CD8-positive, alpha-beta memory T cell (primary cell): ENCODE measurements around the gene ADRA2B. TPM values are rescaled to one million over a fixed set of nuclear protein-coding genes. Genes with fewer than 3 reads are reported as not detected.

Experiments used
- CTCF ChIA-PET: fragments of 350-600 bp; sonication (Branson Sonifier 250); formaldehyde crosslinking; loops from one replicate; lab custom pipeline; 2021; ENCODE audit warnings: antibody characterized with exemption; lab: Charles Lee
- POLR2A ChIA-PET: fragments of 350-600 bp; sonication (Branson Sonifier 250); formaldehyde crosslinking; loops from one replicate; lab custom pipeline; 2021; ENCODE audit warnings: antibody characterized with exemption; lab: Charles Lee
- DNase-seq, 5 donors: peaks; one replicate each; pipeline versions ENCODE4 v3.0.0 to v3.0.0-alpha.2; 2020 to 2022; ENCODE audit warnings: mixed read lengths in 1 of 5
- H3K27ac ChIP-seq: one replicate; pipeline ENCODE4 v1.7.0; 2013; ENCODE audit warnings: low read depth, mild to moderate bottlenecking, low read length, moderate library complexity
- H3K27me3 ChIP-seq: 2 replicates; pipeline ENCODE4 v1.7.0; 2013; ENCODE audit warnings: low read length, mild to moderate bottlenecking; ENCODE audit not compliant: insufficient read depth, poor library complexity, severe bottlenecking
- H3K36me3 ChIP-seq: 2 replicates; pipeline ENCODE4 v1.7.0; 2013; ENCODE audit warnings: mild to moderate bottlenecking, low read length, moderate library complexity; ENCODE audit not compliant: insufficient read depth
- H3K4me1 ChIP-seq: 2 replicates; pipeline ENCODE4 v1.7.0; 2013; ENCODE audit warnings: mild to moderate bottlenecking, low read length, moderate library complexity; ENCODE audit not compliant: insufficient read depth
- H3K4me3 ChIP-seq: 2 replicates; pipeline ENCODE4 v1.7.0; 2013; ENCODE audit warnings: mild to moderate bottlenecking, low read length
- H3K9me3 ChIP-seq: 2 replicates; pipeline ENCODE4 v1.7.0; 2013; ENCODE audit warnings: mild to moderate bottlenecking, low read length
- H3K27ac Mint-ChIP-seq, 8 donors: one replicate each; pipeline ENCODE4 v1.8.0; 2020 to 2021; ENCODE audit warnings: mixed read lengths in 8 of 8, mild to moderate bottlenecking in 6 of 8, inconsistent platforms in 3 of 8, moderate library complexity in 3 of 8
- H3K27me3 Mint-ChIP-seq, 2 donors: one replicate each; pipeline ENCODE4 v1.8.0; 2020 to 2021; ENCODE audit warnings: mixed read lengths in 2 of 2, mild to moderate bottlenecking in 1 of 2, moderate library complexity in 1 of 2
- H3K36me3 Mint-ChIP-seq, 3 donors: one replicate each; pipeline ENCODE4 v1.8.0; 2020 to 2021; ENCODE audit warnings: mixed read lengths in 3 of 3, inconsistent platforms in 1 of 3, mild to moderate bottlenecking in 1 of 3
- H3K4me1 Mint-ChIP-seq, 3 donors: one replicate each; pipeline ENCODE4 v1.8.0; 2020 to 2021; ENCODE audit warnings: mixed read lengths in 3 of 3, inconsistent platforms in 1 of 3, mild to moderate bottlenecking in 1 of 3
- H3K4me3 Mint-ChIP-seq, 7 donors: one replicate each; pipeline ENCODE4 v1.8.0; 2020 to 2021; ENCODE audit warnings: mixed read lengths in 7 of 7, mild to moderate bottlenecking in 6 of 7, moderate library complexity in 4 of 7, inconsistent platforms in 2 of 7
- H3K9me3 Mint-ChIP-seq, 5 donors: one replicate each; pipeline ENCODE4 v1.8.0; 2020 to 2022; ENCODE audit warnings: mixed read lengths in 5 of 5, mild to moderate bottlenecking in 3 of 5, moderate library complexity in 2 of 5, inconsistent platforms in 1 of 5
- polyA plus RNA-seq: library from polyadenylated mRNA; unstranded; fragments of 300-500 nt; fragmentation: Illumina TruSeq; gene quantifications from one replicate; pipeline ENCODE4 v1.2.3, GENCODE V29; 2021
- total RNA-seq, 2 experiments: library from RNA; stranded (reverse); gene quantifications; one replicate each; pipeline ENCODE4 v1.2.3, GENCODE V29; 2021

The ADRA2B gene
- total and polyA plus RNA-seq, 3 experiments from 2014 or later, result 0.07 to 0.24 TPM; not detected in 1

- H3K4me3 Mint-ChIP-seq, result no peak overlapping the region
- Histone ChIP-seq H3K4me3 (no peak overlapping the region), H3K36me3 (no peaks in the 10 kb centered on the region), H3K27ac (no peak overlapping the region), H3K27me3 (no peaks in the 10 kb centered on the region), H3K4me1 (no peaks in the 10 kb centered on the region), H3K9me3 (peaks cover 5% of the 10 kb centered on the region)
- peaks cover 0 to 8% (median 0%) of the 10 kb centered on the region in 3 donors for H3K36me3 Mint-ChIP-seq
- no peak for DNase-seq
- ChIA-PET CTCF (interaction anchor here (1.9 kb wide), 1 partner anchor 65 kb away, joined by 5 read pairs; no protein-coding TSS in a partner anchor), POLR2A (no interaction called here)
- H3K9me3 Mint-ChIP-seq, result peaks cover 0 to 12% (median 10%) of the 10 kb centered on the region in 5 donors
- H3K27ac Mint-ChIP-seq, result no peak overlapping the region
- peaks cover 0 to 4% of the 10 kb centered on the region in 2 donors for H3K27me3 Mint-ChIP-seq
- no peaks in the 10 kb centered on the region for H3K4me1 Mint-ChIP-seq
Measured at GRCh38 chr2:96109931-96110511, 6.3 kb downstream of the ADRA2B start.

GRCh38 chr2:96109361-96109680 lies 7.0 kb downstream of the ADRA2B start:
- H3K27ac ChIP-seq, result no peak overlapping the region
- ChIA-PET CTCF (interaction anchor here (1.1 to 3.1 kb wide), 3 partner anchors 8 to 87 kb away, joined by 4 to 10 read pairs (median 5); no protein-coding TSS in a partner anchor), POLR2A (no interaction called here)
- Mint-ChIP-seq H3K27me3 (peaks cover 0 to 4% of the 10 kb centered on the region in 2 donors), H3K4me3 (no peak overlapping the region), H3K9me3 (peaks cover 0 to 16% (median 10%) of the 10 kb centered on the region in 5 donors), H3K36me3 (peaks cover 0 to 12% (median 0%) of the 10 kb centered on the region in 3 donors), H3K4me1 (no peaks in the 10 kb centered on the region), H3K27ac (no peak overlapping the region)
- DNase-seq, result no peak
- no peaks in the 10 kb centered on the region for H3K4me1 ChIP-seq
- no peaks in the 10 kb centered on the region for H3K27me3 ChIP-seq
- no peak overlapping the region for H3K4me3 ChIP-seq
- H3K36me3 ChIP-seq, result no peaks in the 10 kb centered on the region
- H3K9me3 ChIP-seq, result peaks cover 5% of the 10 kb centered on the region

- no peak overlapping the region for H3K4me3 Mint-ChIP-seq
- no peaks in the 10 kb centered on the region for H3K4me1 Mint-ChIP-seq
- no peak for DNase-seq
- H3K4me1 ChIP-seq, result no peaks in the 10 kb centered on the region
- peaks cover 0 to 4% of the 10 kb centered on the region in 2 donors for H3K27me3 Mint-ChIP-seq
- no peak overlapping the region for H3K27ac ChIP-seq
- no peaks in the 10 kb centered on the region for H3K27me3 ChIP-seq
- peaks cover 0 to 16% (median 10%) of the 10 kb centered on the region in 5 donors for H3K9me3 Mint-ChIP-seq
- peaks cover 0 to 12% (median 0%) of the 10 kb centered on the region in 3 donors for H3K36me3 Mint-ChIP-seq
- no peaks in the 10 kb centered on the region for H3K36me3 ChIP-seq
- H3K27ac Mint-ChIP-seq, result no peak overlapping the region
- no peak overlapping the region for H3K4me3 ChIP-seq
- H3K9me3 ChIP-seq, result peaks cover 5% of the 10 kb centered on the region
- ChIA-PET CTCF (interaction anchor here (1.1 to 3.1 kb wide), 3 partner anchors 9 to 86 kb away, joined by 4 to 10 read pairs (median 5); no protein-coding TSS in a partner anchor), POLR2A (no interaction called here)
Measured at GRCh38 chr2:96108541-96109360, 7.6 kb downstream of the ADRA2B start.

- Histone ChIP-seq H3K36me3 (no peaks in the 10 kb centered on the region), H3K27me3 (no peaks in the 10 kb centered on the region), H3K4me1 (no peaks in the 10 kb centered on the region), H3K9me3 (peaks cover 5% of the 10 kb centered on the region), H3K27ac (no peak overlapping the region), H3K4me3 (no peak overlapping the region)
- ChIA-PET POLR2A (no interaction called here), CTCF (interaction anchor here (1.1 to 3.1 kb wide), 2 partner anchors 9 to 85 kb away, joined by 4 to 10 read pairs; no protein-coding TSS in a partner anchor)
- H3K4me1 Mint-ChIP-seq, result no peaks in the 10 kb centered on the region
- peaks cover 0 to 4% of the 10 kb centered on the region in 2 donors for H3K27me3 Mint-ChIP-seq
- H3K9me3 Mint-ChIP-seq, result peaks cover 0 to 16% (median 10%) of the 10 kb centered on the region in 5 donors
- no peak for DNase-seq
- no peak overlapping the region for H3K4me3 Mint-ChIP-seq
- peaks cover 0 to 12% (median 0%) of the 10 kb centered on the region in 3 donors for H3K36me3 Mint-ChIP-seq
- no peak overlapping the region for H3K27ac Mint-ChIP-seq
Measured at GRCh38 chr2:96108151-96108540, 8.2 kb downstream of the ADRA2B start.

- H3K4me1 Mint-ChIP-seq, result no peaks in the 10 kb centered on the region
- CTCF ChIA-PET, result interaction anchor here (3.1 kb wide), 1 partner anchor 10 kb away, joined by 10 read pairs; no protein-coding TSS in a partner anchor
Measured at GRCh38 chr2:96107708-96108065, 8.7 kb downstream of the ADRA2B start.

GRCh38 chr2:96106991-96107707 lies 9.2 kb downstream of the ADRA2B start:
- Mint-ChIP-seq H3K27me3 (peaks cover 0 to 3% of the 10 kb centered on the region in 2 donors), H3K9me3 (peaks cover 0 to 16% (median 10%) of the 10 kb centered on the region in 5 donors), H3K4me1 (no peaks in the 10 kb centered on the region), H3K27ac (no peak overlapping the region), H3K4me3 (no peak overlapping the region), H3K36me3 (peaks cover 0 to 12% (median 0%) of the 10 kb centered on the region in 3 donors)
- no peak for DNase-seq
- H3K27me3 ChIP-seq, result no peaks in the 10 kb centered on the region
- H3K9me3 ChIP-seq, result peaks cover 5% of the 10 kb centered on the region
- no peak overlapping the region for H3K4me3 ChIP-seq
- ChIA-PET CTCF (interaction anchor here (3.1 kb wide), 1 partner anchor 10 kb away, joined by 10 read pairs; no protein-coding TSS in a partner anchor), POLR2A (no interaction called here)
- H3K4me1 ChIP-seq, result no peaks in the 10 kb centered on the region
- no peak overlapping the region for H3K27ac ChIP-seq
- H3K36me3 ChIP-seq, result no peaks in the 10 kb centered on the region

More at GRCh38 chr2:96107708-96108065, 8.7 kb downstream of the ADRA2B start:
- Mint-ChIP-seq H3K36me3 (peaks cover 0 to 12% (median 0%) of the 10 kb centered on the region in 3 donors), H3K4me3 (no peak overlapping the region), H3K9me3 (peaks cover 0 to 16% (median 10%) of the 10 kb centered on the region in 5 donors), H3K27me3 (peaks cover 0 to 3% of the 10 kb centered on the region in 2 donors), H3K27ac (no peak overlapping the region)
- no peaks in the 10 kb centered on the region for H3K4me1 ChIP-seq
- POLR2A ChIA-PET, result no interaction called here
- H3K36me3 ChIP-seq, result no peaks in the 10 kb centered on the region
- no peaks in the 10 kb centered on the region for H3K27me3 ChIP-seq
- no peak overlapping the region for H3K27ac ChIP-seq
- peaks cover 5% of the 10 kb centered on the region for H3K9me3 ChIP-seq
- no peak overlapping the region for H3K4me3 ChIP-seq
- DNase-seq, result no peak

GRCh38 chr2:96105994-96106715 lies 10.2 kb downstream of the ADRA2B start:
- Mint-ChIP-seq H3K36me3 (peaks cover 0 to 12% (median 0%) of the 10 kb centered on the region in 3 donors), H3K27me3 (peaks cover 0 to 4% of the 10 kb centered on the region in 2 donors), H3K9me3 (peaks cover 0 to 16% (median 10%) of the 10 kb centered on the region in 5 donors), H3K4me1 (no peaks in the 10 kb centered on the region), H3K4me3 (no peak overlapping the region), H3K27ac (no peak overlapping the region)
- POLR2A ChIA-PET, result no interaction called here
- no peaks in the 10 kb centered on the region for H3K4me1 ChIP-seq
- no peak overlapping the region for H3K27ac ChIP-seq
- H3K36me3 ChIP-seq, result no peaks in the 10 kb centered on the region
- CTCF ChIA-PET, result interaction anchor here (3.1 kb wide), 1 partner anchor 11 kb away, joined by 10 read pairs; no protein-coding TSS in a partner anchor
- no peak overlapping the region for H3K4me3 ChIP-seq
- DNase-seq, result no peak
- peaks cover 5% of the 10 kb centered on the region for H3K9me3 ChIP-seq
- H3K27me3 ChIP-seq, result no peaks in the 10 kb centered on the region
